Measurements from ENCODE around the gene SORBS1. TPM values are rescaled to one million over a fixed set of nuclear protein-coding genes. Genes with fewer than 3 reads are reported as not detected.

Gene SORBS1
- total RNA-seq, 2 experiments from 2014 or later: 0.58 to 0.90 TPM

DNA sequence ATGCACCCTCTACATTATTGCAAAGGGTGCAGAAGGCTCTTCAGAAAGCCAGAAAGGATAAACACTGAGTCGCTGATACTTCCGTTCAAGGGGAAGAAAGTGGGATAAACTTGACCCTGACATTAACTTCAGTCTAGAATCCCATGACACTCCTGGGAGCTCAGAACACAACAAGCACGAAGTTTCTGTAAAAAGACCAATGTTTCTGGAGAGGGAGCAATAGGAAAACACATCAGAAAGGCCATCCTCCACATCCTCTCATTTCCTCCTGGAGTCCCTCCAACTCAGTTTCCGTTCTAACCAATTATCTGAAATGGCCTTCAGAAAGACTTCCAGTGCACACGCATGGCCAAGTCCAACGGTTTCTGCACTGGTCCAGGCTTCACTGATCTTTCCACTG lies 113.5 kb downstream of the SORBS1 start:
- no peak for DNase-seq
- H3K27me3 Mint-ChIP-seq: peaks cover 13% of the 10 kb centered on the region
- no peaks in the 10 kb centered on the region for H3K4me1 Mint-ChIP-seq
- no peak overlapping the region for H3K27ac Mint-ChIP-seq
- H3K9me3 Mint-ChIP-seq: no peaks in the 10 kb centered on the region
- POLR2A ChIA-PET: no interaction called here
- no peaks in the 10 kb centered on the region for H3K36me3 Mint-ChIP-seq (ENCODE audit: low read depth)
- CTCF ChIA-PET: interaction anchor here (1.4 to 3.0 kb wide), 3 partner anchors 17 to 417 kb away, joined by 3 to 31 read pairs (median 20); no protein-coding TSS in a partner anchor
- H3K4me3 Mint-ChIP-seq: no peak overlapping the region

DNA sequence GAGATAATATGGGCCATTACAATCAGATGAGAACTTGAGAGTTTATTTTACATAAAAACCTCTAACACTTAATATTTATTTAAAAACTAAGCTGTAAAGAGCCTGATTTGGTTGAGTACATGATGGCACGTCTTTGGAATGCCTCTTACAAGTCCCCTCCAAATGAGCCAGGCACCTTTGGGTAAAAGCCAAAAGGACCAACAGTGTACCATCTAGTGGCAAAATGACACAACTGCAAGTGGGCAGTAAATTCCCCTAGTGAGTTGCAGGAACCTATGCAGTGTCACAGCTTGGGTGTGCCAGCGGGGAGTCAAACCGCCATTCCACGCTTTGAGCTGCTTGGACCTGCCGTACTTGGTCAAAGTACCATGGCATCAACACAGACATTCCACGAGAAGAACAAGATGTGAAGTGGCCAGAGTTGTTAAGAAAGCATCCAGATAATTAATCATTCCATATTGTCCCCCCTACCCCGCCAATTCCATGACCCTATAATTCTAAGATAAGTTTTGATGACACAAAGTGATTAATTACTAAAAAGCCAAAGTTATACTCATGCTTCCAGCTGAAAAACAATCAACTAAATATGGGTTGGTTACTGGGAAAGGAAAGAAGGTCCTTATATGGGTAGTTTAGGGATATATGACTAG lies 115.2 kb downstream of the SORBS1 start:
- DNase-seq: peak; percentile 29
- Mint-ChIP-seq H3K27me3 (peaks cover 18% of the 10 kb centered on the region), H3K4me1 (peaks cover 8% of the 10 kb centered on the region)

DNA sequence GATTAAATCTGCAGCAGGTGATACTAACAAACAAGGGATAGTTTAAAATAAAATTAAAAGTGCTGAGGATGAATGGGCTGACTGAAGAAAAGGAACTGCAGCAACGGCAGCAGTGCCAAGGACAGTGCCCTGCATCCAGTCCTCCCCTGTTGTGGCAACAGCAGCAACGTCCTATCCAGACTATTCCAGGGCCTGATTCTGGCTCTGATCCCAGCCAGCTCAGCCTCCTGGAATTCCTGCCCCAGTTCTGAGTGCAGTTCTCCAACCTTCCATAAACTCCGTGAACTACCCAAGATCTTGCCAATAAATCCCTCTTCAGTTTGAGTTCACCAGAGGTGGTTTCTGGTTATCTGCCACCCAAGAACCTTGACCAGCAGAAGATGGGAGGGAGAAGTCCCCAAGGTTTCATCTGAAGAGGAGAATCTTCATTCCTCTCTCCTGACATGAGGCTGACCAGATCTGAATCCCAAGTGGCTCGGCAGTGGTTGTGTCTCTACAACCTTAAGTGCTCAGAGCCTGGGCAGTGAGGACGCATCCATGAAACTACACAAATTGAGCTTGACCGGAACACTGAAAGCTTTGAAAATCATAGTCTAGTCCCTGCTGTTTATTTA lies 115.8 kb downstream of the SORBS1 start:
- Mint-ChIP-seq H3K4me1 (peaks cover 11% of the 10 kb centered on the region), H3K36me3 (ENCODE audit: low read depth) (no peaks in the 10 kb centered on the region)

More for the DNA sequence above, 115.2 kb downstream of the SORBS1 start:
- H3K27ac Mint-ChIP-seq: no peak overlapping the region
- POLR2A ChIA-PET: interaction anchor here (0.7 to 1.3 kb wide), 2 partner anchors 15 to 72 kb away, joined by 3 read pairs; no protein-coding TSS in a partner anchor
- no peaks in the 10 kb centered on the region for H3K9me3 Mint-ChIP-seq
- H3K4me3 Mint-ChIP-seq: no peak overlapping the region
- CTCF ChIA-PET: interaction anchor here (0.8 to 3.0 kb wide), 13 partner anchors 10 to 370 kb away, joined by 3 to 31 read pairs (median 3); partner anchors contain the start of gene TCTN3
- no peaks in the 10 kb centered on the region for H3K36me3 Mint-ChIP-seq (ENCODE audit: low read depth)

DNA sequence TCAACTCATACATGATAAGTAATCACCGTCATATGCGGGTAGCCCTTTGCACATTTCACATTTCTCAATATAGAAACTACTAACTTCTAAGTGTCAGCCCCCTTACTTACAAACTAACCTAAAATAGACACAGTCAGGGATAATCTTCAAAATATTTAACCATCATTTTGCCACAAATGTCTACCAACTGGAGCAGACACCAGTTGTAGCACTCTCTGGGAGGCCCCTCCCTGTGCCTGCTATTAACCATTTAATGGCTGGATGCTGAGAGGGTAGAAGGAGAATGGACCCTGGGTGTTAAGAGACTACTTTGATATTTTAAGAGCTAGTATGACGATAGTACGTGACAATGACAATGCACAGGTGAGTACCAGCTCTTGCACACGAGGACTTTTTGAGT lies 116.4 kb downstream of the SORBS1 start:
- Mint-ChIP-seq H3K4me1 (peaks cover 13% of the 10 kb centered on the region), H3K27ac (no peak overlapping the region), H3K9me3 (no peaks in the 10 kb centered on the region), H3K4me3 (no peak overlapping the region), H3K36me3 (ENCODE audit: low read depth) (no peaks in the 10 kb centered on the region), H3K27me3 (peaks cover 18% of the 10 kb centered on the region)
- CTCF ChIA-PET: interaction anchor here (1.3 to 1.6 kb wide), 3 partner anchors 14 to 71 kb away, joined by 5 to 6 read pairs (median 6); no protein-coding TSS in a partner anchor
- no peak for DNase-seq
- POLR2A ChIA-PET: no interaction called here

More for the DNA sequence above, 115.8 kb downstream of the SORBS1 start:
- H3K4me3 Mint-ChIP-seq: no peak overlapping the region
- peaks cover 18% of the 10 kb centered on the region for H3K27me3 Mint-ChIP-seq
- ChIA-PET POLR2A (interaction anchor here (1.3 kb wide), 1 partner anchor 14 kb away, joined by 3 read pairs; no protein-coding TSS in a partner anchor), CTCF (interaction anchor here (1.0 to 3.0 kb wide), 10 partner anchors 10 to 249 kb away, joined by 3 to 31 read pairs (median 3); partner anchors contain the start of gene TCTN3)
- H3K9me3 Mint-ChIP-seq: no peaks in the 10 kb centered on the region
- no peak for DNase-seq
- no peak overlapping the region for H3K27ac Mint-ChIP-seq

DNA sequence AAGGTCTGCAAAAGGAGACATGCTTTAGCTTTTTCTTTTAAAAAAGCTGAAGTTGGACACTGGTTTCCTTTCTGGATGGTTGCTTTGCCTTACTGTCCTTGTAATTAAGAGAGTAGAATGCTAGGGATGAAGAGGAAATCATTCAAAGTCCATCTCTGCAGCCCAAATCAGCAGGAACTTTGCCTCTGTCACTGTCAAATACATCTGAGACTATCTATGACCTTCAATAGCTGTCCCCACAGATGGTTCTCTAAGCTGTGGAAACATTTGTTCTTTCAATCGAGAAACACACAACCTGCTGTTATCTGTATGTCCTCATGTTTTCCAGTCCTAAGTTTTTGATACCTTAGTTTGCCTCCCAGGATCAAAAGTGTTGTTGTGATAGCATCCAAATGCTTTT lies 117.5 kb downstream of the SORBS1 start:
- Mint-ChIP-seq H3K36me3 (ENCODE audit: low read depth) (no peaks in the 10 kb centered on the region), H3K9me3 (no peaks in the 10 kb centered on the region), H3K4me3 (no peak overlapping the region), H3K27ac (no peak overlapping the region), H3K4me1 (peaks cover 13% of the 10 kb centered on the region), H3K27me3 (peaks cover 18% of the 10 kb centered on the region)
- no peak for DNase-seq
- POLR2A ChIA-PET: no interaction called here
- CTCF ChIA-PET: interaction anchor here (1.3 to 5.3 kb wide), 3 partner anchors 13 to 70 kb away, joined by 5 to 45 read pairs (median 6); no protein-coding TSS in a partner anchor

DNA sequence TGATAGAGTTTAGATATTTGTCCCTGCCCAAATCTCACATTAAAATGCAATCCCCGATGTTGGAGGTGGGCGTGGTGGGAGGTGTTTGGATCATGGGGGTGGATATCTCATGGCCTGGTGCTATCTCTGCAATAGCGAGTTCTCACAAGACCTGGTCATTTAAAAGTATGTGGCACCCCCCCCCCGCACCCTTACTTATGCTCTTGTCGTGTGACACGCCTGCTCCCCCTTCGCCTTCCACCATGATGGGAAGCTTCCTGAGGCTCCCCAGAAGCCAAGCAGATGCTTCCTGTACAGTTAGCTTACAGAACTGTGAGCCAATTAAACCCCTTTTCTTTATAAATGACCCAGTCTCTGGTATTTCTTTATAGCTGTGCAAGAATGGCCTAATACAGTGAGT lies 118.8 kb downstream of the SORBS1 start:
- H3K27ac Mint-ChIP-seq: no peak overlapping the region
- no peak for DNase-seq
- CTCF ChIA-PET: interaction anchor here (0.7 to 5.3 kb wide), 3 partner anchors 12 to 67 kb away, joined by 5 to 45 read pairs (median 13); no protein-coding TSS in a partner anchor
- no peaks in the 10 kb centered on the region for H3K9me3 Mint-ChIP-seq
- no peaks in the 10 kb centered on the region for H3K36me3 Mint-ChIP-seq (ENCODE audit: low read depth)
- H3K4me1 Mint-ChIP-seq: peaks cover 13% of the 10 kb centered on the region
- POLR2A ChIA-PET: no interaction called here
- H3K27me3 Mint-ChIP-seq: peaks cover 18% of the 10 kb centered on the region
- no peak overlapping the region for H3K4me3 Mint-ChIP-seq

DNA sequence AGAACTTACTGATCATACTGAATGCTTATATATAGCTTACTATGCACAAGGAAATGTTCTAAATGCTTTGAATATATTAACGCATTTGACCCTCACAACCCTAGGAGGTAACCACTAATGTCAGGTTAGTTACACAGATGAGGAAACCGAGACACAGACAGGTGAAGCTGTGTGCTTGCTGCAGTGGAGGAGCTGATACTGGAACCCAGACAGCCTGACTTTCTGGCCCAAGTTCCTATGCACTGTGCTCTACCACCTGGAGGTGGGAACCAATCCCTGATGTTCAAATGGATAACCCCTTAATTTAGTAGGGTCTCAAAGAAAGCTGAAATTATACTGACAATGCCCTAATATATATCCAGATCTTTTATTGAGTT lies 119.6 kb downstream of the SORBS1 start:
- Mint-ChIP-seq H3K4me1 (peaks cover 13% of the 10 kb centered on the region), H3K36me3 (ENCODE audit: low read depth) (no peaks in the 10 kb centered on the region), H3K9me3 (no peaks in the 10 kb centered on the region), H3K4me3 (no peak overlapping the region), H3K27me3 (peaks cover 18% of the 10 kb centered on the region), H3K27ac (no peak overlapping the region)
- ChIA-PET CTCF (interaction anchor here (0.6 to 5.3 kb wide), 4 partner anchors 11 to 1120 kb away, joined by 3 to 45 read pairs (median 8); no protein-coding TSS in a partner anchor), POLR2A (no interaction called here)
- no peak for DNase-seq

DNA sequence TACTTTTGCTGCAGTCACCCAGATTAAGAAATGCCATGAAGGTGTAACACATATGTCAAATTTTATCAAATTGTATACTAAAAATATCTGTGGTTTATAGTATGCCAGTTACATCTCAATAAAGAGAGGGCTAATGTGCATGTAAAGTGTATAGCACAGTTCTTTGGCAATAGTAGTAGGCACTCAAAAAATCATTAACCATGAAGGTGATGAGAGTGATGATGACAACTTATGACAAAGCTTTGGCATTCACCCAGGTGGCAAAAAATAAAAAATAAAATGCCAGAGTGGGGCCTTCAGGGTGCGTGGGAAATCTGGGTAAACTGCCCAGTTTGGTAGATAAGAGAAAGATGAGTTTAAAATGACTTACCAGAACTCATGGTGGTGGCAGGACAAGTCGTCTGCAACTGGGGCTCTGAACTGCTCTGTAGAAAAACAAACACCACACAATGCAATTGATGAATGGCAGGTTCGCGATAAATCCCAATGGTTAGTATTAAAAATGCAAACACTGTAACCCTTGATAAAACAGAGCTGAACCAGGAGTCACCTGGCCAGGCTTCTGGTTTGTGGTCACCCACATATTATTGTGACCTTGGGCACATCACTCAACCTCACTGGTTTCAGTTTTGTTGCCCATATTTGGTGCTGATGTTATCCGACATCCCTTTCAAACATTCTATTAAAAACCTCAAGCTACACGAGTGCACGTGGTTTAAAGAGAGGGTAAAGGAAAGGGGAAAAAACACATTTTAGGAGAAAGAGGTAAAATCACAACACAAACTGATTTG lies 120.2 kb downstream of the SORBS1 start:
- no peak overlapping the region for H3K27ac Mint-ChIP-seq
- H3K4me1 Mint-ChIP-seq: peaks cover 13% of the 10 kb centered on the region
- DNase-seq: peak; percentile 49
- no peaks in the 10 kb centered on the region for H3K36me3 Mint-ChIP-seq (ENCODE audit: low read depth)
- ChIA-PET POLR2A (no interaction called here), CTCF (interaction anchor here (0.6 to 5.3 kb wide), 4 partner anchors 10 to 1121 kb away, joined by 3 to 45 read pairs (median 8); no protein-coding TSS in a partner anchor)
- H3K4me3 Mint-ChIP-seq: no peak overlapping the region
- H3K9me3 Mint-ChIP-seq: no peaks in the 10 kb centered on the region
- H3K27me3 Mint-ChIP-seq: peaks cover 17% of the 10 kb centered on the region

DNA sequence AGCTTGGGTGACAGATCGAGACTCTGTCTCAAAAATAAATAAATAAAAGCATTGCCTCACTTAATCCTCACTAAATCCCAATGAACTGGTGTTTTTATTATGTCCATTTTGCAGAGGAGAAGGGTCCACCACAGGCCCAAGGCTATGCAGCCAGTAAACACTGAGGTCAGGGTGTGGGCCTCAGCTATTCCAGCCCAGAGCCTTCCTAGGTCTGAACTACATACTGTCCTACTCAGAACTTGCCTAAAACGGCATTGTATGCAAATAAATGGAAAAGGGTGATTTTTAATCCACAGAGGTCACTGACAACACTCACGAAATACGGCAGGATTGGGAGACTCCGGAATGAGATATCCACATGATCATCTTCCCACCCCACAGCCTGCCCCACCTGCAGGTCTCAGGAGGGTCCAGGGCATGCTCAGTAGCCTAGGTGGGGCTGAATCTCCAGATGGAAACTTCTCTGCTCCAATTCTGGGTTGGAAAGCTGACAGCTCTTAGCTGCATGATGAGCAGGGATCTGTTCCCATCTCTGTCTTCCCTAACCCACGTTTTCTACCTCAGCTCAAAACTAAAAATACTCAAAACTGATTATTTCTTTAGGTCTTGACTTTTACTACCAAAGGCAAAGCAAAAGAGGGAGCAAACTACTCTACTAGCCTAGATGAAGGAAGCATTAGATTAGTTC lies 121.0 kb downstream of the SORBS1 start:
- POLR2A ChIA-PET: no interaction called here

DNA sequence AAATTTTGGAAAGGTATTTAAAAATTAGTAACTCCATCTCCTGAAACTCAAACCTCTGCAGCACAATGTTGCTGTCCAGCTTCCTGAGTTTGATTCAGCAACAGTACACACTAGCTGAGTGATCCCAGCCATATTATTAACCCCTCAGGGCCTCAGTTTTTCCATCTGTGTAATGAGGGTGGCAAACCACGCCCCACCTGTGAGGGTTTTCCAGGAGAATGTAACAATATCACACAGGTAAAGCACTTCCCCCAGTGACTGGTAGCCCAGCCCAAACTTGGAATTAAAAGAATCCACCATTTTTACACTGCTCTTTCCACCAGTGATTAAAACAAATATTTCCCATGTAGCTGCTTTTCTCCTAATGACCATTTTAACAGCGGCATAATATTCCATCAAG lies 122.4 kb downstream of the SORBS1 start:
- POLR2A ChIA-PET: no interaction called here
- no peak overlapping the region for H3K4me3 Mint-ChIP-seq
- H3K27me3 Mint-ChIP-seq: peaks cover 12% of the 10 kb centered on the region
- CTCF ChIA-PET: interaction anchor here (1.4 to 5.3 kb wide), 3 partner anchors 8 to 63 kb away, joined by 3 to 45 read pairs (median 13); no protein-coding TSS in a partner anchor
- H3K9me3 Mint-ChIP-seq: no peaks in the 10 kb centered on the region
- peaks cover 13% of the 10 kb centered on the region for H3K4me1 Mint-ChIP-seq
- no peaks in the 10 kb centered on the region for H3K36me3 Mint-ChIP-seq (ENCODE audit: low read depth)
- no peak overlapping the region for H3K27ac Mint-ChIP-seq
- DNase-seq: no peak

More for the DNA sequence above, 121.0 kb downstream of the SORBS1 start:
- H3K36me3 Mint-ChIP-seq (ENCODE audit: low read depth): no peaks in the 10 kb centered on the region
- no peak overlapping the region for H3K4me3 Mint-ChIP-seq
- peaks cover 13% of the 10 kb centered on the region for H3K4me1 Mint-ChIP-seq
- peaks cover 12% of the 10 kb centered on the region for H3K27me3 Mint-ChIP-seq
- CTCF ChIA-PET: interaction anchor here (4.3 to 5.3 kb wide), 2 partner anchors 10 to 65 kb away, joined by 13 to 45 read pairs; no protein-coding TSS in a partner anchor
- H3K9me3 Mint-ChIP-seq: no peaks in the 10 kb centered on the region
- no peak for DNase-seq
- H3K27ac Mint-ChIP-seq: no peak overlapping the region

DNA sequence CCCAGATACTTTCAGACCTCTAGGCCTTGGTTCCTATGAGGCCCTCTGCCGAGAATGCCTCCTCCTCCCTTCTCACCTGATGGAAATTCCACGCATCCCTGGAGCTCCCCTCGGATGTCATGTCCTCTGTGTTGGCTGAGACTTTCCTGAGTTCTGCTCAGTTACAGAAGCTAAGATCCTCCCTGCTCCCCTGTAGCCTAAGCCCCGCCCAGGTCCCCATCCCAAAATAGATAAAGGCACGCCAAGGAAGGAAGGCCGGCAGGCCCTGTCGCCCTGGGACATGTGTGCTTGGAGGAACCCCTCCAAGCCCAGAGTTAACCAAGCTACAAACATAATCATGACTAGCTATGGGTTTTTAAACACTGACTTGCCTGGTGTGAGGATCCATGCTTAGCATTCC lies 123.5 kb downstream of the SORBS1 start:
- DNase-seq: no peak
- ChIA-PET POLR2A (no interaction called here), CTCF (interaction anchor here (0.6 to 1.0 kb wide), 2 partner anchors 161 to 320 kb away, joined by 3 read pairs; no protein-coding TSS in a partner anchor)
- Mint-ChIP-seq H3K4me3 (no peak overlapping the region), H3K4me1 (peaks cover 13% of the 10 kb centered on the region), H3K27me3 (peaks cover 8% of the 10 kb centered on the region), H3K36me3 (ENCODE audit: low read depth) (no peaks in the 10 kb centered on the region), H3K9me3 (no peaks in the 10 kb centered on the region), H3K27ac (no peak overlapping the region)

DNA sequence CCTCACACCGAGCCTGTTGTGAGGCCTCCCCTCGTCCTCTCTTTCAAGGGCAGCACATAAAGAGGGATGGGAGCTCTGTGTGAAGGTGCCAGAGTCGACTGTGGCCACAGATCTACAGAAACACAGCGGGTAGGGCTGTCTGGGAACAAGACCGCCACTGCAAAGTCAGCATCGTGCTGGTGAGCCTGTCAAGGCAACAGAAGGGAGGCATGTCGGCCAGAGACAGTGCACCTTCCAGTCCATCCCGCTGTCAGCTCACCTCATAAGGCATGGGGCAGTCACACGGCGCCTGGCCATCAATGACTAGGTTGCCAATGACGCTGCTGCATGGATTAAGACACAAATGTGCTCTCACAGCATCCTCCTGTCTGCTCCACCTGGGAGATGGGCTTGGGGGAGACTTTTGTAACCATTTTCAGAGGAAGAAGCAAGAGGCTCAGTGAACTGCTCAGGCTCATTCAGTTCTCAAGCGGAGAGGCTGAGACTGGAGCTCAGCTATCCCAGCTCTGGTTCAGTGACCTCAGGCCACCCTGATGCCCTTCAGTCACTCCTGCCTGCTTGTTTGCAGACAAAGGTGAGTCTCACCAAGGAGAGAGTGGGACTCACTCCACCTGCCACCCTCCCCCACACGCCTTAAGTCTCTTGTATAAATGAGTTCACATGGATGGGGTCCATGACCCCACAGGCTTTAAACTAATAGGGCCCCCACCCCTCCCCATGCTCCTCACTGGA lies 125.5 kb downstream of the SORBS1 start:
- ChIA-PET CTCF (interaction anchor here (1.3 kb wide), 1 partner anchor 10 kb away, joined by 3 read pairs; no protein-coding TSS in a partner anchor), POLR2A (no interaction called here)
- no peak overlapping the region for H3K27ac Mint-ChIP-seq
- peaks cover 3% of the 10 kb centered on the region for H3K4me1 Mint-ChIP-seq
- no peaks in the 10 kb centered on the region for H3K9me3 Mint-ChIP-seq
- H3K4me3 Mint-ChIP-seq: no peak overlapping the region
- no peaks in the 10 kb centered on the region for H3K36me3 Mint-ChIP-seq (ENCODE audit: low read depth)
- DNase-seq: no peak
- no peaks in the 10 kb centered on the region for H3K27me3 Mint-ChIP-seq

Measured in activated CD4-positive, alpha-beta memory T cell treated with anti-CD3 and anti-CD28 coated beads, Interleukin-2, amount 10 ng/mL, durations not matched to agents 7 days and 5 days (primary cell).